GDM1 (cell line): ENCODE measurements around the gene LRP3.
A peak's percentile ranks its signal among the peaks of the same experiment; 100 is the strongest.
"Not testable (repeated sequence)": the region's sequence is repeated elsewhere in the genome, so short reads cannot be mapped to it uniquely, and the experiment has no call there.

Experiments
- DNase-seq: peaks from one replicate; lab custom pipeline; 2025; lab: John Stamatoyannopoulos, UW

LRP3 gene

GRCh38 chr19:33217881-33218280 lies 23.8 kb downstream of the LRP3 start:
- no peak for DNase-seq

- DNase-seq = no peak
Measured at GRCh38 chr19:33219261-33219815, 25.2 kb downstream of the LRP3 start.

GRCh38 chr19:33220115-33220514 lies 26.0 kb downstream of the LRP3 start:
- no peak for DNase-seq

- no peak for DNase-seq
Measured at GRCh38 chr19:33220735-33221134, 26.6 kb downstream of the LRP3 start.

- no peak for DNase-seq
Measured at GRCh38 chr19:33221638-33222037, 27.5 kb downstream of the LRP3 start.

GRCh38 chr19:33222255-33222654 lies 28.1 kb downstream of the LRP3 start:
- DNase-seq = not testable (repeated sequence)

GRCh38 chr19:33224694-33225457 lies 30.7 kb downstream of the LRP3 start:
- DNase-seq = no peak

GRCh38 chr19:33225458-33225926 lies 31.4 kb downstream of the LRP3 start, which contains the start of gene SLC7A10:
Gene SLC7A10, minus strand, starts transcription at chr19:33225850. Its CDS starts 147 bp downstream, at chr19:33225703.
- DNase-seq = no peak

GRCh38 chr19:33226550-33227241 lies 32.6 kb downstream of the LRP3 start:
- no peak for DNase-seq

GRCh38 chr19:33227242-33227650 lies 33.1 kb downstream of the LRP3 start:
- no peak for DNase-seq

GRCh38 chr19:33227870-33228599 lies 33.9 kb downstream of the LRP3 start:
- DNase-seq = no peak

GRCh38 chr19:33229962-33230361 lies 35.8 kb downstream of the LRP3 start:
- no peak for DNase-seq

- DNase-seq = no peak
Measured at GRCh38 chr19:33231511-33231910, 37.4 kb downstream of the LRP3 start.

GRCh38 chr19:33232656-33233055 lies 38.5 kb downstream of the LRP3 start:
- no peak for DNase-seq

GRCh38 chr19:33233056-33233873 lies 39.1 kb downstream of the LRP3 start:
- DNase-seq = no peak

- DNase-seq = no peak
Measured at GRCh38 chr19:33234092-33234491, 40.0 kb downstream of the LRP3 start.

- no peak for DNase-seq
Measured at GRCh38 chr19:33234736-33235135, 40.6 kb downstream of the LRP3 start.

- DNase-seq = peak; percentile 15
Measured at GRCh38 chr19:33235269-33235995, 41.3 kb downstream of the LRP3 start.

- no peak for DNase-seq
Measured at GRCh38 chr19:33235996-33236350, 41.8 kb downstream of the LRP3 start.

- no peak for DNase-seq
Measured at GRCh38 chr19:33236696-33237390, 42.7 kb downstream of the LRP3 start.
